Progenitor cell of endocrine pancreas (in vitro differentiated cells): ENCODE data around the gene GLYATL1. TPM values are rescaled to one million over a fixed set of nuclear protein-coding genes. Genes with fewer than 3 reads are reported as not detected.
"Not testable (repeated sequence)": the region's sequence is repeated elsewhere in the genome, so short reads cannot be mapped to it uniquely, and the experiment has no call there.

Source experiments
- DNase-seq: peaks from one replicate; pipeline ENCODE4 v3.0.0; 2021; ENCODE audit warnings: low spot score; ENCODE audit not compliant: unreplicated experiment
- H3K27ac Mint-ChIP-seq: 2 replicates; pipeline ENCODE4 v1.8.0; 2021; ENCODE audit warnings: mild to moderate bottlenecking, moderate library complexity, mixed read lengths
- H3K27me3 Mint-ChIP-seq: 2 replicates; pipeline ENCODE4 v1.8.0; 2021; ENCODE audit warnings: mixed read lengths
- H3K36me3 Mint-ChIP-seq: 2 replicates; pipeline ENCODE4 v1.8.0; 2022; ENCODE audit warnings: mixed read lengths; ENCODE audit not compliant: insufficient read depth
- H3K4me1 Mint-ChIP-seq: 2 replicates; pipeline ENCODE4 v1.8.0; 2021; ENCODE audit warnings: low read depth, mixed read lengths
- H3K4me3 Mint-ChIP-seq: 2 replicates; pipeline ENCODE4 v1.8.0; 2021; ENCODE audit warnings: low read depth, mild to moderate bottlenecking, moderate library complexity, mixed read lengths
- H3K9me3 Mint-ChIP-seq: 2 replicates; pipeline ENCODE4 v1.8.0; 2021; ENCODE audit warnings: low read depth, mixed read lengths
- total RNA-seq: library from RNA; stranded (reverse); gene quantifications from 2 replicates; pipeline ENCODE4 v1.2.1, GENCODE V29; 2021
- TF ChIP-seq, protein P1 (sequence below): fragments of 200-600 bp; sonication (generic); IDR thresholded peaks from one replicate; pipeline ENCODE4 v1.5.0; 2021; ENCODE audit warnings: antibody characterized with exemption, mild to moderate bottlenecking; ENCODE audit not compliant: unreplicated experiment

The GLYATL1 gene
- total RNA-seq, 1 donor from 2014 or later, result 25.3 TPM

DNA sequence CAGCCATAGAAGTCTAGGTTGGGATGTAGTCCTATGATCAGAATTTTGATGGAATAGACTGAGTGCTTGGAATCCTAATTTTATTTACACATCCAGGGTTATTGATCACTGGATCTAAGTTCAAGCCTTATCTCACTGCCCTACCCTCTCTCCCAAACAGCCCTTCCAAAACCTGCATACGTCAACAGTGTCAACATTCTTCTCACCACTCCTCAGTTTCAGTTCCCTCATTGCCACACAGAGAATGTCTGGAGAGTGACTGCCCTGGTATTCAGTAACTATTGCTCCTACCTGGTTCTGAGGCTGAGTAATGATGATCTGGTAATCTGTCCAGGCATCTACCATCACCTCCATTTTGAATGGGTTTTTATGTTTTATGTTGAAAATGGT lies 60.0 kb downstream of the GLYATL1 start:
- no peak overlapping the region for H3K4me3 Mint-ChIP-seq
- no peaks in the 10 kb centered on the region for H3K9me3 Mint-ChIP-seq

DNA sequence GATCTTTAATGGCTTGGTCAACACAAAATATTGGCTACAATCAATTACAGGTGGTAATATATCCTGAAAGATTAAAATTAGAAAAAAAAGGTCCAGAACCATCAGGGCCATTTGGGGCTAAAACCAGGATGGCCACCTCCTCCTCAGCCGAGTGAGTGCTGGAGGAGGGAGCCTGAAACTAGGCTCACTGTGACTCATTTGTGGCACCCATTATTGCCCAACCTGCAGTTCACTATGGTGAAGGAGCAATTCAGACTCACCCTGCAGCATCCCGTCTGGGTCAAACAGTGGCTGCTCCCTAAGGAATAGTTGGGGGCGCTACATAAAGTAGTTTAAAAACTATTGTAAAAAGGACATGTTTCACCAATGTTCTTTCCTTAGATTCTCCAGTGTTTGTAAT lies 60.7 kb downstream of the GLYATL1 start:
- DNase-seq, result no peak
- H3K27ac Mint-ChIP-seq, result peak overlapping the region; percentile 95
- H3K4me3 Mint-ChIP-seq, result no peak overlapping the region
- H3K27me3 Mint-ChIP-seq, result no peaks in the 10 kb centered on the region
- H3K4me1 Mint-ChIP-seq, result peaks cover 24% of the 10 kb centered on the region
- no peaks in the 10 kb centered on the region for H3K9me3 Mint-ChIP-seq
- TF ChIP-seq, protein P1, sequence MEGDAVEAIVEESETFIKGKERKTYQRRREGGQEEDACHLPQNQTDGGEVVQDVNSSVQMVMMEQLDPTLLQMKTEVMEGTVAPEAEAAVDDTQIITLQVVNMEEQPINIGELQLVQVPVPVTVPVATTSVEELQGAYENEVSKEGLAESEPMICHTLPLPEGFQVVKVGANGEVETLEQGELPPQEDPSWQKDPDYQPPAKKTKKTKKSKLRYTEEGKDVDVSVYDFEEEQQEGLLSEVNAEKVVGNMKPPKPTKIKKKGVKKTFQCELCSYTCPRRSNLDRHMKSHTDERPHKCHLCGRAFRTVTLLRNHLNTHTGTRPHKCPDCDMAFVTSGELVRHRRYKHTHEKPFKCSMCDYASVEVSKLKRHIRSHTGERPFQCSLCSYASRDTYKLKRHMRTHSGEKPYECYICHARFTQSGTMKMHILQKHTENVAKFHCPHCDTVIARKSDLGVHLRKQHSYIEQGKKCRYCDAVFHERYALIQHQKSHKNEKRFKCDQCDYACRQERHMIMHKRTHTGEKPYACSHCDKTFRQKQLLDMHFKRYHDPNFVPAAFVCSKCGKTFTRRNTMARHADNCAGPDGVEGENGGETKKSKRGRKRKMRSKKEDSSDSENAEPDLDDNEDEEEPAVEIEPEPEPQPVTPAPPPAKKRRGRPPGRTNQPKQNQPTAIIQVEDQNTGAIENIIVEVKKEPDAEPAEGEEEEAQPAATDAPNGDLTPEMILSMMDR, result no peak
- H3K36me3 Mint-ChIP-seq, result no peaks in the 10 kb centered on the region

More for the DNA sequence above, 60.0 kb downstream of the GLYATL1 start:
- H3K4me1 Mint-ChIP-seq, result peaks cover 24% of the 10 kb centered on the region
- H3K36me3 Mint-ChIP-seq, result no peaks in the 10 kb centered on the region
- H3K27me3 Mint-ChIP-seq, result no peaks in the 10 kb centered on the region
- peak overlapping the region; percentile 95 for H3K27ac Mint-ChIP-seq
- no peak for DNase-seq
- TF ChIP-seq, protein P1, result no peak

DNA sequence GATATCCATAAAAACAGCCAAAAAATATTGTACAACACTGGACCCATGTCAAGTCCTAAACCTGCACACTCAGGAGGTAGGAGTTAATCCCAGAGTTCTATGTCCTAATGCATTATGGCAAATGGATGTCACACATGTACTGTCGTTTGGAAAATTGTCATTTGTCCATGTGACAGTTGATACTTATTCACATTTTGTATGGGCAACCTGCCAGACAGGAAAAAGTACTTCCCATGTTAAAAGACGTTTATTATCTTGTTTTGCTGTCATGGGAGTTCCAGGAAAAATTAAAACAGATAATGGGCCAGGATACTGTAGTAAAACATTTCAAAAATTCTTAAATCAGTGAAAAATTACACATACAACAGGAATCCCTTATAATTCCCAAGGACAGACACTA lies 62.7 kb downstream of the GLYATL1 start:
- not testable (repeated sequence) for H3K27me3 Mint-ChIP-seq, H3K36me3 Mint-ChIP-seq, DNase-seq, H3K4me3 Mint-ChIP-seq, H3K9me3 Mint-ChIP-seq, H3K27ac Mint-ChIP-seq
- peaks cover 28% of the 10 kb centered on the region for H3K4me1 Mint-ChIP-seq

Other genes starting within 250 kb of the GLYATL1 start
- gene GLYAT, start 207.5 kb upstream of the GLYATL1 start, total RNA-seq, result not detected in 2 replicates
- 0.60 and 1.1 TPM in 2 replicates for gene GLYATL2, start 94.8 kb upstream of the GLYATL1 start, total RNA-seq
- not detected in 2 replicates for gene GLYATL1B, start 146.8 kb downstream of the GLYATL1 start, total RNA-seq
- gene FAM111B, start 167.7 kb downstream of the GLYATL1 start, total RNA-seq, result 13.8 and 14.7 TPM in 2 replicates
- gene FAM111A, start 203.4 kb downstream of the GLYATL1 start, total RNA-seq, result 53.2 and 56.9 TPM in 2 replicates
- 54.5 and 61.6 TPM in 2 replicates for gene DTX4, start 232.6 kb downstream of the GLYATL1 start, total RNA-seq